Smooth muscle cell of the coronary artery (primary cell): Measurements from ENCODE around the gene RNF115. TPM values are rescaled to one million over a fixed set of nuclear protein-coding genes. Genes with fewer than 3 reads are reported as not detected.

Source experiments
- total RNA-seq: library from RNA; depleted of rRNA; stranded (reverse); fragments of >200 nt; gene quantifications from 2 replicates; pipeline ENCODE4 v1.2.3, GENCODE V29; 2014; ENCODE audit warnings: low replicate concordance

RNF115 gene
- total RNA-seq = 7.7 and 8.9 TPM in 2 replicates

DNA sequence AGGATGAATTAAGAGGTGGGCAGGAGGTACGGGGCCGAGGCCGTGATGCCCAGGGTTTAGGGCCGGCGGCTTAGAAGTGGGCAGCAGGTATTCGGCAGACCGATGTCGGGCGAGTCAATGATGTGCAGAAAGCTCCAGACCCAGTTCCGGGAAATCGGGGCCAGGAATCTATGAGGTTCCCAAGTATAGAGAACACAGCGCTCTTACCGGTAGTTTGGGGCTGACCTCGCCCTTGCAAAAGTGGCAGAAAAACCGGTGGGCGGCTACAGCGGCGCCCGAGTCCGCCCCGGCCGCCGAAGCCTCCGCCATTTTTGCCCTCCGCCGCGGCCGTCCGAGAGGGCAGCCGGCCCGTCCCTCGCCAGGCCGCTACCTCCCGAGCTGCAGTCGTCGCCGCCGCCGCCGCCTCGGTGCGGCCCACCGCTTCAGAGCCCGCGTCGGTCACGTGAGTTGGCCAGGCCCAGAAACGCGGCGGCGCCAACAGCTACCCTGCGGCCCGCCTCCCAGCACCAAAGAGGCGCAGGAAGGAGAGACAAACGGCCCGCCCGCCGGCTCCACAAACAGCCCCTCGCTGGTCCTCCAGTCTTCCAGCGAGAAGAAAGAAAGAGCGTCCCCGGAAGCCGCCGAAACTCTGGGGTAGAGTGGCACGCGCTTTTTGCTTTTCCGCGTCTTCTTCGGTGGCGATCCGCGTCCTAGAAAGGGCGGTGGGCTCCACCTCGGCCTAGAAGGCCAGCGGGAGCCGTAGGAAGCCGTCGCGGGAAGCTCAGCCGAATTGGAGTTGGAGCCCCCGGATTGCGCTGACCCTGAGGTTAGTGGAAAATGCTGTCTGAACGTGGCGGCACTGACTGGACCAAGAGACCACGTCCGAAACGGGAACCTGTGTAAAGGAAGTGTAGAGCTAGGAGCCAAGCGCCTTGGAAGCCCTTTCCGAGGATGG lies at the start of gene RNF115, which contains the start of gene POLR3C:
Gene RNF115, minus strand, starts transcription at position 531 of the 934 bp plus-strand sequence. Its CDS starts 222 bp downstream, at position 309.
Gene POLR3C, plus strand, starts transcription at position 636 of the 934 bp plus-strand sequence. CDS start 1,577 bp downstream, outside the sequence.

DNA sequence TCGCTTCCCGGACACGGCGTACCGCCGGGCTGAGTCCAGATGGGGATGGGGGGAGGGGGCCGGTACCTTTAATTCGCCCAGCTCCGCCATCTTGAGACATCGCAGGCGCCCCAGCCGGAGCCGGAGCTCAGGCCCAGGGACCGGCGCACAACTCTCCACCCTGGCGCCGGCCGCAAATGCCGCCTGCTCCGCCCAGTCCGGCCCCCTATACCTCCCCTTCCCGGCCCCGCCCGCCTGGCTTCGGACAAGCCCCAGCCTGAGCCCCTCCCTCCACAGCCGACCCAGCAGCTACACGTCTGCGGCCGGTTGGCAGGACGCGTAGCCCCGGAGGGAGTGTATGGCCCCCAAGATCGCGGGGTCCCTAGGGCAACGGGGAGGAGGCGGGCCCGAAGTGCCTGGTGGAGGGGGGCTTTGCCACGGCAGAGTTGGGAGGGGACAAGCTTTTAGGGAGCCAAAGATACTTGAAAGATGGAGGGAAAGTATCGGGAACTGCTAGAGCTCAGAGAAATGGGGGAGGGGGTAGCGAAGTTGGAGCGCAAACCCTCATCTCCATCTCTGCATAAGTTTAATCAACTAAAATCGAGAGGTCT lies 35.1 kb upstream of the RNF115 start, which contains the start of gene PIAS3:
Gene PIAS3, minus strand, starts transcription at position 181 of the 590 bp plus-strand sequence. Its CDS starts 91 bp downstream, at position 90.

DNA sequence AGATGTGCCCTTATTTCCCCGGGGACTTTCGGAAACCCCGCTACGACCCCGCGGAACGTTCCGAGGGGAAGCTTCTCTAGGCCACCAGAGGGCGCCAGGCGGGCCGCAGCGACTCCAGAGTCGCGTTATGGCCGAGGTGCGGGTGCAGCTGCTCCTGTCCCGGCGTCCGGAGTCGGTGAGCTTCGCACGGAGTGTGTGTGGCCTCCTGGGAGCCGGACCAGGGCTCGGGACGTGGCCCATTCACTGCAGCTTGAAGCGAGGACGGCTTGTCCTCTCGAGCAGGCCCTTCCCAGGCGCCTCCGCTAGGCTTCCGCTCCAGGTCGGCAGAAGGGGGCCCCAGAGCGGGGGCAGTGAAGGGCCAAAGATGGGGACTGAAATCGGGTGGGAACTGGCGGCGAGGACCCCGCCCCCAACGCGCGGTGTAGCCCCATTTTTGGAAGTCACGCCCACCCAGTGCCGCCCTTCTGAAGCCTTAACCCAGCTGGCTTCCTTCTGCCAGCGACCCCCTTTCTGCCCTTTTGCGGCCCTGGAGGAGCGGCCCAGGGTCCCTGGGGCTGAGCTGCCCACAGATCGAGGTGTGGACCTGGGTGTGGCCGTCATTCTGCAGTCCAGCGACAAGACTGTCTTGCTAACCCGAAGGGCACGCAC lies 21.7 kb upstream of the RNF115 start, which contains the start of gene NUDT17:
Gene NUDT17, plus strand, starts transcription at position 117 of the 648 bp plus-strand sequence. Its CDS starts 11 bp downstream, at position 128.

DNA sequence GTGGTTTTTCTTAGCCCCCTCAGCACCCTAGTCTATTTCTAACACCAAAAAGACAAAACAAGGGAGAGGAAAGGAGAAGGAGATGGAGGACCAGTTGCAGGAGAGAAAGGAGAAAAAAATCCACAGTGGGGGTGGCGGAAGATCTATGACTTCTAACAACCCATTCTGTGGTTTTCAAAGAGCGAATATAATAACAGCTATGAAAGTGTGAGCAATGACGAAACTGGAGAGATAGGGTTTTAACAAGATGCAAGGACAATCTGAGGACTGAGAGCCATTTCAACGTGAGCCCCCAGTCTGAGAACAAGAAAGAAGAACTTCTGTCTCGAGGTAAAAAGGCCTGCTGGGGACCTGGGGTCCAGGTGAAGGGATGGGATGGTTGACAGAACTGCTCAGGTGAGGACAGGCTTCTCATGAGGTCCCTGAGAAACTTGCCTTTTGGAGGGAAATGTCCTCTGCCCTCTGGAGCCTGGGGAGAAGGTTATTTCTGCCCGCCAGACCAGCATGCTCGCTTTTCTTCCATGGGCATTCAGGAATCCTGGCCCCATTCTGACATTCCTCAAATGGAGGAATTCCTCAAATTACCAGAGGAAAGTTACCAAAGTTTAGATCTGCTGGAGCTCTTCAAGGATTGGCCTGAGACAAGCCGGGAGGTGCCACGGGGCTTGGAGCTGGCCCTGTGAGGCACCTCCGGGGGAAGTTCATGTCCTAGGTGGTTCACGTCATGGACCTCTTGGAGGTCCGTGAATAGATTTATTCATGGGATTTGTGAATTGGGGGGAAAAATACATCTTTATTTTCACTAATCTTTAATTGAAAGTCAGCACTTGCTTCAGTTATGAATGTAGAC lies 104.4 kb downstream of the RNF115 start, which contains the start of gene CD160:
Gene CD160, plus strand, starts transcription at position 270 of the 850 bp plus-strand sequence. CDS start 8,829 bp downstream, outside the sequence.

DNA sequence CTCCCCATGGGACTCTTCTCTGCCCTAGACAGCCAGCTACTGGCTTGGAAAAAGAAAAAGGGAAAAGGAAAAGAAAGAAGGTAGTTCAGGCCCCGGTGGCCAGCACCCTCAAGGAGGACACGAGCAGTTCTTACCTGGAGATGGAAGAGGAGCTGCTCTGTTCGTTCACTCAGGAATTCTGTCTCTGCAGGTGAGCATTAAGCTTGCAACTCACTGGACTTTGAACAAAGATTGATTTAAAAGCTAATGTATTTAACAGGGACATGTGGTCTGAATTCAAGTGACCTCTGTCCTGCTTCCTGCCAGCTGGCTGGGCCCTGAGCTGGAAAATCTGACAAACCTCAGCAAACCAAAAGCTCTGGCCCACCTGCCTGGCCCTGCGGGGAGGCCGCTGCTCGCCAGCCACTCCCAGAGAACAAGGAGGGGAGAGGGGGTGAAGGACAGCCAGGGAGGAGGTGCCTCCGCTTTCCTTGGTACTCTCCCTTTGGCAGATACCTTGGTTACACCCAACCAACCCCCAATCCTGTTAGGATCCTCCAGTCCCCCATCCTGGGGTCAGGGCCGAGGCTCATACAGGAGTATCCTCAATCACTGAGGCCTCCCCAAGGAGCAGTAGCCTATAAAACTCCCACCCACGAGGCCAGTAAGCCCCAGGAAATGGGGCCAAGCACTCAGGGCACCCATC lies 116.6 kb downstream of the RNF115 start, which contains the start of gene PDZK1:
Gene PDZK1, minus strand, starts transcription at position 186 of the 685 bp plus-strand sequence. CDS start 19,347 bp downstream, outside the sequence.

Other genes starting within 250 kb of the RNF115 start
- gene GPR89A, start 216.1 kb downstream of the RNF115 start, total RNA-seq = 18.4 and 22.6 TPM in 2 replicates
- gene PDZK1, start 116.7 kb downstream of the RNF115 start, total RNA-seq = 0.08 TPM in 1 of 2 replicates, not detected in the other
- 0.12 TPM in 1 of 2 replicates, not detected in the other for gene CD160, start 104.6 kb downstream of the RNF115 start, total RNA-seq
- gene POLR3C, start 105 bp upstream of the RNF115 start, total RNA-seq = 21.0 and 28.4 TPM in 2 replicates
- gene NUDT17, start 21.5 kb upstream of the RNF115 start, total RNA-seq = 1.2 and 4.4 TPM in 2 replicates
- gene PIAS3, start 35.0 kb upstream of the RNF115 start, total RNA-seq = 2.5 and 6.3 TPM in 2 replicates
- 0.45 and 1.4 TPM in 2 replicates for gene ANKRD35, start 61.8 kb upstream of the RNF115 start, total RNA-seq
- gene ITGA10, start 86.0 kb upstream of the RNF115 start, total RNA-seq = 0.23 and 7.4 TPM in 2 replicates
- gene PEX11B, start 94.6 kb upstream of the RNF115 start, total RNA-seq = 22.6 and 25.1 TPM in 2 replicates
- gene RBM8A, start 103.4 kb upstream of the RNF115 start, total RNA-seq = 154 and 166 TPM in 2 replicates
- 8.4 and 15.4 TPM in 2 replicates for gene LIX1L, start 133.9 kb upstream of the RNF115 start, total RNA-seq
- gene ANKRD34A, start 140.5 kb upstream of the RNF115 start, total RNA-seq = 0.15 and 0.35 TPM in 2 replicates
- 15.6 and 23.4 TPM in 2 replicates for gene POLR3GL, start 140.6 kb upstream of the RNF115 start, total RNA-seq
- gene TXNIP, start 172.5 kb upstream of the RNF115 start, total RNA-seq = 59.5 and 488 TPM in 2 replicates
- not detected in 2 replicates for gene HJV, start 197.6 kb upstream of the RNF115 start, total RNA-seq